ENCODE results near the gene PTGR3.

The PTGR3 gene

GRCh38 chr18:75204732-75205513 lies 4.0 kb downstream of the PTGR3 start:
- H3K4me2 ChIP-seq (ENCODE audit: low read length) = peak overlapping the region; percentile 94
- peaks cover 58% of the 10 kb centered on the region for H3K4me1 ChIP-seq (ENCODE audit: control insufficient read depth, insufficient read depth, low read length)
- H3K9me3 ChIP-seq (replicated peaks; ENCODE audit: low read length) = no peaks in the 10 kb centered on the region
- H3K27me3 ChIP-seq (ENCODE audit: control insufficient read depth, insufficient read depth, low read length) = no peaks in the 10 kb centered on the region
- H3K36me3 ChIP-seq (ENCODE audit: insufficient read depth, low read length) = peaks cover 15% of the 10 kb centered on the region
- peak overlapping the region; percentile 87 for H3K9ac ChIP-seq (ENCODE audit: low read depth, low read length)
- peak overlapping the region; percentile 89 for H3K4me3 ChIP-seq (ENCODE audit: low read length)

DNA sequence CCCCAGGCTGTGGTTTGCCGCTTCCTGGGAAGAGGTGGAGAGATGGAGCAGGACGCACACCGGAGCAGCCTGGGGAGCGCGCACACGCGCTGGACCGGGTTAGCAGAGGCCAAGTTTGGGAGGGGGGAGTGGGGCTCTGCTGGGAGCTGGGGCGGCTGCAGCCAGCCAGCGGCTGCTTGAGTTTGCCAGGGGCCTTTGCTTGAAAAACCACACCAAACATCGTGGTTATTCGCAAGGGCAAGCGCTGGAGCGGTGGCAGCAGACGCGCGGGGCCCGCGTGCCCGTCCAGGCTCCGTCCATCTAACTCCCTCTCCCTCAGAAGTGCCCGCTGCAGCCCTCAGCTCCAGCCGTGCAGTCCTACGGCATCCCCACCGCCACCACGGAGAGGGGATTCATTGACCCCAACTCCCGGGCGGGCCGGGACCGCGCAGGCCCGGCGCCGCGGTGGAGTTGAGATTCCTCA lies 4.6 kb downstream of the PTGR3 start:
- Histone ChIP-seq H3K9ac (ENCODE audit: low read depth, low read length) (peak overlapping the region; percentile 87), H3K9me3 (replicated peaks; ENCODE audit: low read length) (no peaks in the 10 kb centered on the region), H3K4me2 (ENCODE audit: low read length) (peak overlapping the region; percentile 94), H3K36me3 (ENCODE audit: insufficient read depth, low read length) (peaks cover 17% of the 10 kb centered on the region), H3K4me3 (ENCODE audit: low read length) (peak overlapping the region; percentile 89), H3K27me3 (ENCODE audit: control insufficient read depth, insufficient read depth, low read length) (no peaks in the 10 kb centered on the region), H3K4me1 (ENCODE audit: control insufficient read depth, insufficient read depth, low read length) (peaks cover 64% of the 10 kb centered on the region)

- Histone ChIP-seq H3K9me3 (replicated peaks; ENCODE audit: low read length) (no peaks in the 10 kb centered on the region), H3K4me2 (ENCODE audit: low read length) (peak overlapping the region; percentile 94), H3K4me1 (ENCODE audit: control insufficient read depth, insufficient read depth, low read length) (peaks cover 71% of the 10 kb centered on the region), H3K27me3 (ENCODE audit: control insufficient read depth, insufficient read depth, low read length) (no peaks in the 10 kb centered on the region), H3K9ac (ENCODE audit: low read depth, low read length) (peak overlapping the region; percentile 87), H3K4me3 (ENCODE audit: low read length) (peak overlapping the region; percentile 89), H3K36me3 (ENCODE audit: insufficient read depth, low read length) (peaks cover 17% of the 10 kb centered on the region)
These were observed 5.3 kb downstream of the PTGR3 start for GRCh38 chr18:75203416-75204268.

GRCh38 chr18:75202696-75203365 lies 6.1 kb downstream of the PTGR3 start:
- Histone ChIP-seq H3K4me3 (ENCODE audit: low read length) (no peak overlapping the region), H3K4me2 (ENCODE audit: low read length) (peak overlapping the region; percentile 94), H3K27me3 (ENCODE audit: control insufficient read depth, insufficient read depth, low read length) (no peaks in the 10 kb centered on the region), H3K36me3 (ENCODE audit: insufficient read depth, low read length) (peaks cover 17% of the 10 kb centered on the region), H3K9me3 (replicated peaks; ENCODE audit: low read length) (no peaks in the 10 kb centered on the region), H3K4me1 (ENCODE audit: control insufficient read depth, insufficient read depth, low read length) (peaks cover 79% of the 10 kb centered on the region), H3K9ac (ENCODE audit: low read depth, low read length) (peak overlapping the region; percentile 87)

DNA sequence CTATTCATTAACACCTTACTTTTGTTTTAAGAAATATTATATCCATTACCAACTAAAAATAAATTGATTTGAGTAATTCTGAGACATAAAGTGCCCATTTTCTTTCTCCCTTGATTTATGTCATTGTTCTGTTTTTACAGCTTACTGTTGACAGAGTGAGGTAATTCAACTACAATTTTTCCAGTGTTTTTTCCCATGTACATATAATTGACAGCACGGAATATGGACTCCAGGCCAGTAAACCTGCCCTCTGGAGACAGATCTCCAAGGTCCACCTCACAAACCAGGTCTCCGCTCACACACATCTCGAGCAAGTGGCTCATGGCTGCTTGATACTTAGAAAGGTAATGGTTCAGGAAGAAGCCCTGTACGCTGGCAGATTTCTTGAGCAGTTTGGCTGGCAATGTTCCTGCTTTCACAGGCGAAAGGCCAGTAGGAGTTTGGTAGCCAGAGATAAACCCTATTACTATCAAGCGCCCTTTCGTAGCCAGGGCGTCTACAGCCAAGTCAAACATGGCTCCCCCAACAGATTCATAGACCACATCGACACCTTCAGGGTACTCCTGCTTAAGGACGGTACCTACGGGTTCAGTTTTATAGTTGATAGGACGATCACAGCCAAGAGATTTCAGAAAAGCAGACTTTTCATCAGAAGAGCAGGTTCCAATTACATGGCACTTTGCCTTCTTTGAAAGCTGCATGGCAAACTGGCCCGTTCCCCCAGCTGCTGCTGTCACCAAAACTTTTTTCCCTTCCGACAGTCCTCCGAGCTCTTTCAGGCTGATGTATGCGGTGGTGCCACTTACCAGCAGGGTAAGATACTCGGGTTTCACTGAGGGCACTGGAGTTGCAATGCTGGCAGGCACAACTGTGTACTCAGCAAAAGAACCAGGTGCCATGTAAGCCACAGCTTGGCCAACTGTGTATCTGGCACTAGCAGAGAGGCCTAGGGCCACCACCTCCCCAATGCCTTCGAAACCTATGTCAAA lies 7.4 kb downstream of the PTGR3 start:
- no peaks in the 10 kb centered on the region for H3K9me3 ChIP-seq (replicated peaks; ENCODE audit: low read length)
- H3K36me3 ChIP-seq (ENCODE audit: insufficient read depth, low read length) = peaks cover 21% of the 10 kb centered on the region
- no peaks in the 10 kb centered on the region for H3K27me3 ChIP-seq (ENCODE audit: control insufficient read depth, insufficient read depth, low read length)
- H3K4me2 ChIP-seq (ENCODE audit: low read length) = peak overlapping the region; percentile 5
- H3K9ac ChIP-seq (ENCODE audit: low read depth, low read length) = peak overlapping the region; percentile 4
- H3K4me3 ChIP-seq (ENCODE audit: low read length) = no peak overlapping the region
- H3K4me1 ChIP-seq (ENCODE audit: control insufficient read depth, insufficient read depth, low read length) = peaks cover 73% of the 10 kb centered on the region

DNA sequence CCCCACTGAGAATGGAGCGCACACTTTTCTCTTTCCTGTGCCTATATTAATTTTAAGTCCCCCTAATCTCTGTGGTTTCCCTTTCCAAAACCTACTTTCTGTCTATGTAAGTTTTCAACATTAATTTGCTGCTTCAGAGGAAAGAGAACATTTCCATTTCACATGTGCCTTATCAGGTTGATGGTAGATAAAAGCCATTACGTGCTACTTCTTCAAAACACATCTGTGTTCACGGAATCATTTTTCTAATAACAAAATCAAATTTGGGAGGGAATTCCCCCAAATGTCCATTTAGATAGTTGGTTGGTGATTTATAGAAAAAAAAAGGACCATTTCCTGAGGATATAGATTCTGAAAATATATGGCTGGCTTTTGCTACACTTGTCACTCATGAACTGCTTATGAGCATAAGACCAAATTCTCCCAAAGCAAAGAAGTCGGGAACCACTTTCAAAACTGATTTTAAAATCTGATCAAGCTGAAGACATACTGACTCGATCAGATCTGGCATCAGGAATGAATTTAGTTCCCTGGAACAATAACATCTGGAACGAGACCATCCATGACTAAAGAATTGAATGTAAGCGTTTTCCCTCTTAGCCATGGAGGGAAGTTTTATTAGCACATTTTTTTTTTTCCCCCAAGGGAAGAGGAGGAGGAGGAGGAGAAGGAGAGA lies 8.2 kb downstream of the PTGR3 start:
- peaks cover 65% of the 10 kb centered on the region for H3K4me1 ChIP-seq (ENCODE audit: control insufficient read depth, insufficient read depth, low read length)
- no peaks in the 10 kb centered on the region for H3K9me3 ChIP-seq (replicated peaks; ENCODE audit: low read length)
- H3K27me3 ChIP-seq (ENCODE audit: control insufficient read depth, insufficient read depth, low read length) = no peaks in the 10 kb centered on the region
- no peak overlapping the region for H3K4me2 ChIP-seq (ENCODE audit: low read length)
- H3K9ac ChIP-seq (ENCODE audit: low read depth, low read length) = no peak overlapping the region
- H3K36me3 ChIP-seq (ENCODE audit: insufficient read depth, low read length) = peaks cover 21% of the 10 kb centered on the region
- H3K4me3 ChIP-seq (ENCODE audit: low read length) = no peak overlapping the region

DNA sequence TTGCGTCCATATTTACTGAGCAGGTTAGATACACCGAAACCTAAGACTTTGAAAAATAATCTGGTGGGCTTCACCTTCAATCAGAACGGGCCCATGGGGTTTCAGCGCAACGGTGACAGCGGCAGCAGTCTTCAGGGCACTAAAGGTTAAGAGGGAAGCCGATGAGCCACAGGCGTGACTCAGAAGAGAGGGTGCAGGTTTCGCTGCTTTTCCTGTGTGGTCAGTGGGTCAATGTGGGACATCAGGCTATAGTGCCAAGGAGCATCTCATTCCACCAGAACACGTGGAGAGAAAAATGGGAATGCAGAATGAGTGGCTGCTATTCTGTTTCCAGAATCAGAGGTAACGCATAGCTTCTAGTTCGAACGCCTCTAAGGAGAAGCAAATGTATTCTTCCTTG lies 8.9 kb downstream of the PTGR3 start:
- Histone ChIP-seq H3K27me3 (ENCODE audit: control insufficient read depth, insufficient read depth, low read length) (no peaks in the 10 kb centered on the region), H3K4me2 (ENCODE audit: low read length) (no peak overlapping the region), H3K9me3 (replicated peaks; ENCODE audit: low read length) (no peaks in the 10 kb centered on the region), H3K4me3 (ENCODE audit: low read length) (no peak overlapping the region), H3K9ac (ENCODE audit: low read depth, low read length) (no peak overlapping the region), H3K4me1 (ENCODE audit: control insufficient read depth, insufficient read depth, low read length) (peaks cover 64% of the 10 kb centered on the region), H3K36me3 (ENCODE audit: insufficient read depth, low read length) (peaks cover 25% of the 10 kb centered on the region)

- Histone ChIP-seq H3K9me3 (replicated peaks; ENCODE audit: low read length) (no peaks in the 10 kb centered on the region), H3K4me3 (ENCODE audit: low read length) (no peak overlapping the region), H3K36me3 (ENCODE audit: insufficient read depth, low read length) (peaks cover 25% of the 10 kb centered on the region), H3K4me2 (ENCODE audit: low read length) (peak overlapping the region; percentile 4), H3K4me1 (ENCODE audit: control insufficient read depth, insufficient read depth, low read length) (peaks cover 62% of the 10 kb centered on the region), H3K27me3 (ENCODE audit: control insufficient read depth, insufficient read depth, low read length) (no peaks in the 10 kb centered on the region), H3K9ac (ENCODE audit: low read depth, low read length) (no peak overlapping the region)
These were observed 9.6 kb downstream of the PTGR3 start for GRCh38 chr18:75199327-75199726.

DNA sequence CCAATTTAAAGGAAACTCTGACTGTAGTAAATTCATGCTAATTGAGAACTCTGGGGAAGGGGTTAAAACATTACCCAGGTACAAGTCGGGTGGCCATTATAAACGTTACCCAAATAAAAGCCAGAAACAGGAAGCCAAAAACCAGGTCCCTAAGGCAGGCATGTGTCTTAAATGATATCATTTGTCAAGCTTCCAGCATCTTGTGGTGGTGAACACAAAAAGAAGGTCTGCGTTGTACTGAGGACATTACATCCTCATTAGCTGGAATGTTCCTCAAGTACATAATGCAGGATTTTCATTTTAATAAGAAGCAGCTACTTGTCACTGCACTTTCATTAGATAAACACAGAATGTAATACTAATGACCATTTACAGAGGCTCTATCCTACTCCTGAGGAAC lies 10.9 kb downstream of the PTGR3 start:
- Histone ChIP-seq H3K4me1 (ENCODE audit: control insufficient read depth, insufficient read depth, low read length) (peaks cover 49% of the 10 kb centered on the region), H3K4me2 (ENCODE audit: low read length) (no peak overlapping the region), H3K9me3 (replicated peaks; ENCODE audit: low read length) (no peaks in the 10 kb centered on the region), H3K4me3 (ENCODE audit: low read length) (no peak overlapping the region), H3K9ac (ENCODE audit: low read depth, low read length) (no peak overlapping the region), H3K27me3 (ENCODE audit: control insufficient read depth, insufficient read depth, low read length) (no peaks in the 10 kb centered on the region), H3K36me3 (ENCODE audit: insufficient read depth, low read length) (peaks cover 25% of the 10 kb centered on the region)

- no peak overlapping the region for H3K9ac ChIP-seq (ENCODE audit: low read depth, low read length)
- H3K9me3 ChIP-seq (replicated peaks; ENCODE audit: low read length) = no peaks in the 10 kb centered on the region
- no peak overlapping the region for H3K4me2 ChIP-seq (ENCODE audit: low read length)
- H3K4me3 ChIP-seq (ENCODE audit: low read length) = no peak overlapping the region
- peaks cover 1% of the 10 kb centered on the region for H3K4me1 ChIP-seq (ENCODE audit: control insufficient read depth, insufficient read depth, low read length)
- H3K27me3 ChIP-seq (ENCODE audit: control insufficient read depth, insufficient read depth, low read length) = no peaks in the 10 kb centered on the region
- peaks cover 8% of the 10 kb centered on the region for H3K36me3 ChIP-seq (ENCODE audit: insufficient read depth, low read length)
These were observed 16.0 kb downstream of the PTGR3 start for GRCh38 chr18:75192899-75193298.

Data from skeletal muscle satellite cell (primary cell).